ENCODE measurements around the gene HCLS1. TPM values are rescaled to one million over a fixed set of nuclear protein-coding genes. Genes with fewer than 3 reads are reported as not detected.

Gene HCLS1
- total and polyA plus RNA-seq, 7 donors, result 13.2 to 91.9 (median 34.6) TPM

DNA sequence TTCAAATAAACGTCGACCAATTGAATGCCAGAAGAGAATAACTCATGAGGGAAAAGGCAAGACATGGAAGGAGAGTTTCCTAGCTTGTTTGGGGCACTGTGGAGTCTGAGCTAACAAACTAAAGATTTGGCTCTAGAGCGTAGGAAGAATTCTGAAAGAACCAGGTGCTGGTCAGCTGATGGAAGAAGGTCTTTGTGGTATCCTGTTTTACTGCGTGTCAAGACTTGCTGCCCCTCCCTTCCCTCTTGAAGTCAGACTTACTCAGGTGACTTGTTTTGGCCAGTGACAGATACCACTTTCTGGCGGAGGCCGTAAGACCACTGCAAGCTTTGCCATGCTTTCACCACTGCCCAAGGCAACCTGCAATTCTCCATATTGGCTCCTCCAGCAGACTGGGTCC is 673 bp upstream of the HCLS1 start:
- intact Hi-C loops (cut with DNase I), result no loop called here
- WGBS, 2 donors, result 86 to 92% methylated on average over 6 of the region's 6 CpGs
- Histone ChIP-seq H3K4me1 (no peaks in the 10 kb centered on the region), H3K27me3 (no peaks in the 10 kb centered on the region), H3K27ac (peak overlapping the region in 3 of 4 donors; percentile 46 to 55 (median 54)), H3K4me3 (no peak overlapping the region), H3K9me3 (no peaks in the 10 kb centered on the region), H3K36me3 (peaks cover 11 to 42% (median 29%) of the 10 kb centered on the region in 4 donors)
- no peak for DNase-seq
- TF ChIP-seq EP300 (IDR thresholded peaks at IDR 0.05) (no peak), POLR2AphosphoS5 (IDR thresholded peaks at IDR 0.05) (no peak), POLR2A (IDR thresholded peaks at IDR 0.05) (no peak)
- TF ChIP-seq, protein P1, sequence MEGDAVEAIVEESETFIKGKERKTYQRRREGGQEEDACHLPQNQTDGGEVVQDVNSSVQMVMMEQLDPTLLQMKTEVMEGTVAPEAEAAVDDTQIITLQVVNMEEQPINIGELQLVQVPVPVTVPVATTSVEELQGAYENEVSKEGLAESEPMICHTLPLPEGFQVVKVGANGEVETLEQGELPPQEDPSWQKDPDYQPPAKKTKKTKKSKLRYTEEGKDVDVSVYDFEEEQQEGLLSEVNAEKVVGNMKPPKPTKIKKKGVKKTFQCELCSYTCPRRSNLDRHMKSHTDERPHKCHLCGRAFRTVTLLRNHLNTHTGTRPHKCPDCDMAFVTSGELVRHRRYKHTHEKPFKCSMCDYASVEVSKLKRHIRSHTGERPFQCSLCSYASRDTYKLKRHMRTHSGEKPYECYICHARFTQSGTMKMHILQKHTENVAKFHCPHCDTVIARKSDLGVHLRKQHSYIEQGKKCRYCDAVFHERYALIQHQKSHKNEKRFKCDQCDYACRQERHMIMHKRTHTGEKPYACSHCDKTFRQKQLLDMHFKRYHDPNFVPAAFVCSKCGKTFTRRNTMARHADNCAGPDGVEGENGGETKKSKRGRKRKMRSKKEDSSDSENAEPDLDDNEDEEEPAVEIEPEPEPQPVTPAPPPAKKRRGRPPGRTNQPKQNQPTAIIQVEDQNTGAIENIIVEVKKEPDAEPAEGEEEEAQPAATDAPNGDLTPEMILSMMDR (IDR thresholded peaks at IDR 0.05), result no peak

DNA sequence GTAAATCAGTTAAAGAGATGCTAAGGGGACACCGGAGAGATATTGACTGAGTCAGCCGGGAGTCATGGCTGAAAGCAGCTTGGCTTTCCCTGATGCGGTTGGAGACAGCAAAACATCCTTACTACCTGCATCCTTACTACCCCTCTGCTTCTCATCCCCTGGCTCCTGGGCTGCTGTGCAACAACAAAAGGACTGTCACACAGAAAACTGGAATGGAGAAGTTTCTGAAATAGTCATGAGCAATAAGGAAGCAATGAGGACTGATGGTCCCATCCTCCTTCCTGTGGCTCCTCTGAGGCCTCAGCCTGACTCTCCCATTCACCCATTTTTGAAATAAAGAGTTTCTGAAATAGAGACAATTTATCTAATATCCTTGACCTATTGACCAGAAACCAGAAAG is 1.1 kb downstream of the HCLS1 start:
- Histone ChIP-seq H3K27me3 (no peaks in the 10 kb centered on the region), H3K9me3 (no peaks in the 10 kb centered on the region), H3K36me3 (peaks cover 0 to 25% (median 11%) of the 10 kb centered on the region in 4 donors), H3K27ac (no peak overlapping the region), H3K4me3 (peak overlapping the region in 2 of 4 donors; percentile 24 to 32), H3K4me1 (no peaks in the 10 kb centered on the region)
- intact Hi-C loops (cut with DNase I), result no loop called here
- WGBS, 2 donors, result 87 to 93% methylated on average over 3 of the region's 3 CpGs
- no peak for TF ChIP-seq POLR2A (IDR thresholded peaks at IDR 0.05)
- no peak for TF ChIP-seq POLR2AphosphoS5 (IDR thresholded peaks at IDR 0.05)
- TF ChIP-seq EP300 (IDR thresholded peaks at IDR 0.05), result no peak
- TF ChIP-seq, protein P1 (IDR thresholded peaks at IDR 0.05), result no peak
- no peak for DNase-seq

DNA sequence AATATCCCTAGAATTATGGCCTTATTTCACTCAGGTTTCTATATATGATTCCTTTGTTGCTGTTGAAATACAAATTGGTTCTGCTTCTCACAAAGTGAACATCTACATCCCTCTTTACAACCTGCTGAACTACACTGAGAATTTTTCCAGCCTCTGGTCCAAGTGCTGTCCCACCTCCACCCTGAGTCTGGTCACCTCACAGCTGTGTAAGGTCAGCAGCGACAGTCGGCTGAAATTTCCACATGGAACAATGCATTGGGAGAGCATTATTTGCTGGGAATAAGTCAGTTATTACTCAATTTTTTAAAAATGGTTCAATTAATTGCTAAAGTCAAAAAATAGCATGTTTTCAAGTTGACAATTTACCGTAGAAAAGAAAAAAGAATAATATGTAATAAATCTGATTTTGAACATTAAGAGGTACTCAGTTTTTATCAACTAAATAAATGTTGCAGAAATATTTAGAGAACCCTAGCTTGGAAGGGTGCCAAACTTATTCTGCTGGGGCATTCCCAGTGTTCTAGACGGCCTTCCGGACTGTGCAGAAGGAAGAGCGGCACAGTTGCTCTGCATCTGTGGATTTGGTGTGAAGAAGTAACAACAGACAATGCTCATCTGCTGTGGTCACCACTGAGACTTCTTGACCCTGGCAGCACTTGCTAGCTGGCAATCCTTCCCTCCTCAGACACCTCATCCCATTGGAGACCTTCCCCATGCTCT is 1.8 kb downstream of the HCLS1 start:
- Histone ChIP-seq H3K27me3 (no peaks in the 10 kb centered on the region), H3K36me3 (peaks cover 0 to 17% (median 5%) of the 10 kb centered on the region in 4 donors), H3K9me3 (no peaks in the 10 kb centered on the region), H3K4me3 (peak overlapping the region in 2 of 4 donors; percentile 24 to 32), H3K27ac (no peak overlapping the region), H3K4me1 (no peaks in the 10 kb centered on the region)
- DNase-seq, result no peak
- intact Hi-C loops (cut with DNase I), result no loop called here
- WGBS, 2 donors, result 85 to 93% methylated on average over 6 of the region's 6 CpGs
- TF ChIP-seq EP300 (IDR thresholded peaks at IDR 0.05) (no peak), POLR2AphosphoS5 (IDR thresholded peaks at IDR 0.05) (no peak), POLR2A (IDR thresholded peaks at IDR 0.05) (no peak)
- TF ChIP-seq, protein P1 (IDR thresholded peaks at IDR 0.05), result no peak

DNA sequence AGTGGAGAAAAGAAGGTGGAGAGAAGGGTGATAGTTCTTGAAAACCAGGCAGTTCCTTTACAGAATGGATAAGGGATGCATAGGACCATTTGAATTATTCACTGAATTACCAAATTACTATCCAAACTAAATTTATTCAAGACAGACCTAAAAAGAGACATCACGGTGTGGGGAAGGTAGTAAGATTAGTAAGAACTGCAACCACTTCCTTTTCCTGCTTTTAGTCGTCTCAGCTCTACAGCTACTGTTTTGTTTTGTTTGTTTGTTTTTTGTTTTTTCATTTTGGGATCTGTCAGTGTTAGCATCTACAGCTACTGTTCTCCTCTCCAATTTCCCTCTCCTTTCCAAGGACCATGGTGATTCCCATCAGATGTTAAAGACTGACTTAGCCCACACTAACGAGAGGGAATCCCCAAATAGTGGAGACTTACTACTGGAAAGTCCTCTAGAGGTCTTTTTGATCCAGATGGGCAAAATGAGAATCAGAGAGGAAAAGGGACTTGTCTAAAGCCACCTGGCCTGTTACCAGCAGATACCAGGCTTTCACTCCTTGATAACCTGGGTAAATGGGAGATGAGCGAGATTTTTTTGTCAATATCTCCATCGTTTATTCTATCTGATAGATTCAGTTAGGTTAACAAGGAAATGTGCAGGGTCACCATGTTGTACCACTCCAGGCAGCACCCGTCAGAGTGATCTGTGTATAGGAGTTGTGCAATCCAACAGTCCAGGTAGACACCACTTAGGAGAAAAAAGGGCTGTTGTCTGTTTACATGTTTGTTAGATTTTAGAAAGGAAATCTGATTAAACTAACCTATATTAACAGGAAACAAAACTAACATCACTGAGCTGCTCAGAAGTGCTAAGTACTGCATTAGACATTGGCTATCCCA is 6.0 kb downstream of the HCLS1 start:
- Histone ChIP-seq H3K9me3 (peaks cover 0 to 2% (median 0%) of the 10 kb centered on the region in 4 donors), H3K27me3 (no peaks in the 10 kb centered on the region), H3K4me1 (no peaks in the 10 kb centered on the region), H3K4me3 (no peak overlapping the region), H3K36me3 (no peaks in the 10 kb centered on the region), H3K27ac (no peak overlapping the region)
- intact Hi-C loops (cut with DNase I), result loop anchor here (5.0 kb wide), 1 partner anchor 107 kb away; the partner anchor contains the start of gene POLQ
- WGBS, 2 donors, result 73 to 82% methylated on average over 6 of the region's 6 CpGs
- TF ChIP-seq, protein P1 (IDR thresholded peaks at IDR 0.05), result no peak
- TF ChIP-seq POLR2A (IDR thresholded peaks at IDR 0.05) (no peak), EP300 (IDR thresholded peaks at IDR 0.05) (no peak), POLR2AphosphoS5 (IDR thresholded peaks at IDR 0.05) (no peak)
- DNase-seq, result no peak
